GM20431 (cell line): ENCODE results near the gene KIZ.

Experiments used
- in situ Hi-C: fragments of 300-500 bp; cut with MseI, MboI; formaldehyde crosslinking; loops from one replicate; pipeline ENCODE4 v1.15.0; 2020; ENCODE audit warnings: low sequenced_read_pairs; ENCODE audit not compliant: unreplicated experiment

KIZ gene

DNA sequence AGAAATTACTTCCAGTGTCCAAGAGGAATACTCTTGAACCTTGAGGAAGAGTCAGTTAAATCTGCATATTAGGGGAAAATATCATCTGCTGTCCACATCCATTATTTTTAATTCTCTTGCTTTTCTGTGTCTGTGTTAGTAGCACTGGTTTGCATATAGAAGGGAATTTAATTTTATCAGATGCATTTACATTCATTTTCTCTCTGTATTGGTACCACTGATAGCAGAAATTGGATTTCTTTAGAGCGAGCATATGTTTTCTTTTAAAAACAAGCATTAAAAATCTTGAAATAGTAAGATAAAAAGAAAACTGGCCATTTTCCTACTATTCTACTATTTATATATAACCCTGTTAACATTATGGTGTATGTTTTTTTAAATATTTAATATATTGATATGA is 83.8 kb downstream of the KIZ start:
- in situ Hi-C loops, result no loop called here

DNA sequence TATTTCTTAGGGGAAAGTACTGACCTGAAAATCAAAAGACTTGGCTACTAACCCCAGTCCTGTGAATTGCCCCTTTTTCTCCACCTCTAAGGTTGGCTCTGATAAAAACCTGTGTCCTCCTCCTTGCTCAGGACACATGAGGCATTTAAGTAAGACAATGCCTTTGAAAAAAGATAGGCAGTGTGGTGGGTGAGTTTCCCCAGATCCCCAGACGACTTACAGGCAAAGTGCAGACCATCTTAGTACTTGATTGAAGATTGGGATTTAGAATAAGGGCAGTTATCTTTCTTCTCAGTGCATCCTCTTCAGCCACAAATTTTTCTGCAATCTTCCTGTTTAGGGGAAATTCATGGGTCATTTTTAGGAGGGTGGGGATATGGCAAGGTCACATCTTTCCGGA is 87.8 kb downstream of the KIZ start:
- in situ Hi-C loops, result no loop called here

DNA sequence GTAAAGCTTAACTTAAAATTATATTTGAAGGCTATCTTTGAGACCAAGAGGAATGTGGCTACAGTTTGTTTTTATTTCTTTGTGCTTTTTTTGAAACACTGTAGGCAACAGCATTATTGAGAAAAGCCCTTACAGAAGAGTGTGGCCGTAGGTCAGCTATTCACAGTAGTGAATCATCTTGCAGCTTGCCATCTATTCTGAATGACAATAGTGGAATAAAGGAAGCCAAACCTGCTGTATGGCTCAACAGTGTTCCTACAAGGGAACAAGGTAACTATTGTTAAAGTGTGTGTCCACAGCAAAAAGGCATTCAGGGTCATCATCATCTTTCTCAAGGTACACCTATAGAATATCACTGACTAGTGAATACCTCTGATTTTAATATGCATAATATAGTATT is 88.5 kb downstream of the KIZ start:
- in situ Hi-C loops, result no loop called here

DNA sequence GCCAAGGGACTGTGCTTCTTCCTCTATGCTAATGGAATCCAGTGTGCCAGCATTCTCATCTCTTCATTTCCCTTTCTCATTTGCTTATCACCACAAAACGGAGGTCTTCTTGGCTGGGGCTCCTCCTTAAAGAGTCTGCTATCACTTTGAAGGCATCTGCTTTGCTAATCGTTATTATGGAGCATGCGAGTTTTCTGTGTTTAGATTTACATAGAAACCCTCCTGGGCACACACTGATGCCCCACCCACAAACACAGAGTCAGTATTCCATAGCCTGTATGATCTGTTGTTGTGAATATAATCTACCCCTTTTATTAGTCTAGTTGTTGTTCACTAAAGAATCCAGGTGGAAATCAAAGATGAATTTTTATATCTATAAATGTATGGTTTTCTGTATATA is 93.8 kb downstream of the KIZ start:
- in situ Hi-C loops, result no loop called here

DNA sequence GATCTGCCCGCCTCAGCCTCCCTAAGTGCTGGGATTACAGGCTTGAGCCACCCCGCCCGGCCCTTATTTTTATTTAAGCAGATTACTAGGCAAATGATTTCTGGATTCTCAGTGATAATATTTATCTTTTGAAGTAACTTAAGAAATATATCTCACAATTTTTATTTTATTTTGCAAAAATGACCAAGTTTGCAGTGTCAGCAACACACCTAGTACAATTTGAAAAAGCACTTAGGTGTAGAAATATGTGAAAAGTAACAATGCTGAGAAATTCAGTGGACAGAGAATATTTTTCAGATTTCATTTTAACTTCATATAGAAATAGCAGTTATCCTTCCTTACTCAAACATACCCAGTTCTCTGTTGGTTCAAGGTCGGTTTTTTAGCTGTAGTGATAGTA is 98.3 kb downstream of the KIZ start:
- in situ Hi-C loops, result no loop called here

DNA sequence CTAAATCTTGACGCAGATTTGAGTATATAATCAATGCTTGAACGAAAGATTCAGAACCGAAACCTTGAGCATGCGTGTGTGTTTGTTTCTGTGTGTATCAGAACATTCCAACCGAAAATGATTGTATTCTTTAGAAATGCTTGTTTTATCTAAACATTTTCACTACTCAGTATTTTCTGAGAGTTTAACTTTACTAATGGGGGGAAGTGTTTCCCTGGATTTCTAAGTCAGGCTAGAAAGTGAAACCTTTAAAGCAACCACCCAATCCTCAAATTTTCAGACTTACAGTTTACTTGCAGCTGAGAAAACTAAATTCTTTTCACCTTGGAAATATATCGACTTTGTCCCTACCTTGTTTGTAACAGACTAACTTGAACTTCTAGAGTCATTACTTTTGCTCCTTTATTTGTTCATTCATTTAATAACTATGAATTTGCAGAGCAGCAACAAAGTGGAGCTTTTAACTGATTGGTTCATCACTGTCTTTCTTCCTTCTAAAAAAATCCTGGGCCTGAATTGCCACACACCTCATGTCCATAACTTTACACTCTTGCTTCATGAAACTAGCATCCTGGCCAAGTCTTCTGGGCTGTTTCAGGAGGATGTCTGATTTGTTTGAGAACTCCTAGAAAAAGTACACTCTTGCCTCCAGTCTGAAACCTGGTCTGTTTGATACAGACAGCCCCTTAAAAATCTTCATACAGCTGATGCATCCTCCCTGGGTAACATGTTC is 99.5 kb downstream of the KIZ start:
- in situ Hi-C loops, result loop anchor here (25.0 kb wide), 1 partner anchor 363 kb away; no protein-coding TSS in a partner anchor

DNA sequence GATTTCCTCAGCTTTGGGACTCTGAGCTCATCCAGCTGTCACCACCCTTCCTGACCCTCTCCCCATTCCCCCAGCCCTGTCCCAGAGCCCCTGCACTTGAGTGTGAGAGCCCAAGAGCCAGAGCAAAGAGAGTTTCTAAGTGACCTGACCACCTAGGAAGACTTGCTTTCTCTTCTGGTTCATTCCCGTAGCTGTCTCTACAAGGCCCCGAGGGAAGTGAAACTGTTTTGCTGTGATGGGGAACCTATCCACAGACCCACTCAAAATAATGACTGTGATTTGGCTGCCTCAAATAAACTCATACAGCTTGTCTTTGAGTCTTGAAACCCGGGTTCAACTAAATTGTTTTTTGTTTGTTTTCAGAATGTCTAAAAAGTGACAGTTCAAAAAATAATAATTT is 102.6 kb downstream of the KIZ start:
- in situ Hi-C loops, result loop anchor here (25.0 kb wide), 1 partner anchor 366 kb away; no protein-coding TSS in a partner anchor

DNA sequence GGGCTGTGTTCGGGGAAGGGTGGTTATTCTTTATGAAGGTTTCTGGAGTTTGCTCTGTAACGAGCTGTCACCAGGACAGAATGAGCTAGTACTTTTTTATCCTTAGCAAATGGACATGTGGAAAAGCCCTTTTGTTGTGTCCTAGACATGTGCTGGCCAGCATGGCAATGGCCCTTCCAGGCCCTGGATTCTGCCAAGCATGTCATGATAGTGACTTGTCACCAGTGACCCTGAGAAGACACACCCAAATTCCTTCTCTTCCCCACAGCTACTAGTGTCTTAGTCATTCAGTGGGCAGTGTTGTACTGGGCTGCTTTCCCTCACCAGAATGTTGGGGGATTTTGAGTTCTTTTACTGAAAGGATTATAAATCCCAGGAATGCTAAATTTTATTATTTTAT is 103.3 kb downstream of the KIZ start:
- in situ Hi-C loops, result loop anchor here (25.0 kb wide), 1 partner anchor 367 kb away; no protein-coding TSS in a partner anchor

DNA sequence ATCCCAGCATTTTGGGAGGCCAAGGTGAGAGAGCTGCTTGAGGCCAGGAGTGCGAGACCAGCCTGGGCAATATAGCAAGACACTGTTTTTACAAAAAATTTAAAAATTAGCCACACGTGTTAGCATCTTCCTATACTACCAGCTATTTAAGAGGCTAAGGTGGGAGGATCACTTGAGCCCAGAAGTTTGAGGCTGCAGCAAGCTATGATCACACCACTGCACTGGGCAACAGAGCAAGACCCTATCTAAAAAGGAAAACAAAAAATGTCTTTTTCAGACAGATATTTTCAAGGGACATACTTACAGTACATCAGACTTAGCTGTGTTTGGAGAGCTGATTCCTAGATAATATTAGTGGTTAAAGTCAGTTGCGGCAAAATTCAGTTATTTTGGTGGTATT is 104.3 kb downstream of the KIZ start:
- in situ Hi-C loops, result loop anchor here (25.0 kb wide), 1 partner anchor 368 kb away; no protein-coding TSS in a partner anchor

DNA sequence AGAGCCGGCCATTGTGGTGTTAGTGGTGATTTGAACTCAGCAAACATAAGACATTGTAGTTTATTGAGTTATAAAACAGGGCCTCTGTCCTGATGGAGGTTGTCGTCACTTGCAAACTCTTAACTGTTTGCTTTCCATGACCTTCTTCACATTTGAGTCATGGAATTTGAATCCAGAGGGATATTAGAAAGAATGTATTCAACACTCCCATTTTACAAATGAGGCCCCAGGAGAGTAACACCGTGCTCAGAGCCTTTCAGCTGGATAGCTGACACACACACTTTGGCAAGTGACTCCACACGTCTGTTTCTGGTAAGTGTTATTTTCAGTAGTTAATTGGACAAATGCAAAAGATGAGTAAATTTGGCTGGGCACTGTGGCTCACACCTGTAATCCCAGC is 104.8 kb downstream of the KIZ start:
- in situ Hi-C loops, result loop anchor here (25.0 kb wide), 1 partner anchor 368 kb away; no protein-coding TSS in a partner anchor

DNA sequence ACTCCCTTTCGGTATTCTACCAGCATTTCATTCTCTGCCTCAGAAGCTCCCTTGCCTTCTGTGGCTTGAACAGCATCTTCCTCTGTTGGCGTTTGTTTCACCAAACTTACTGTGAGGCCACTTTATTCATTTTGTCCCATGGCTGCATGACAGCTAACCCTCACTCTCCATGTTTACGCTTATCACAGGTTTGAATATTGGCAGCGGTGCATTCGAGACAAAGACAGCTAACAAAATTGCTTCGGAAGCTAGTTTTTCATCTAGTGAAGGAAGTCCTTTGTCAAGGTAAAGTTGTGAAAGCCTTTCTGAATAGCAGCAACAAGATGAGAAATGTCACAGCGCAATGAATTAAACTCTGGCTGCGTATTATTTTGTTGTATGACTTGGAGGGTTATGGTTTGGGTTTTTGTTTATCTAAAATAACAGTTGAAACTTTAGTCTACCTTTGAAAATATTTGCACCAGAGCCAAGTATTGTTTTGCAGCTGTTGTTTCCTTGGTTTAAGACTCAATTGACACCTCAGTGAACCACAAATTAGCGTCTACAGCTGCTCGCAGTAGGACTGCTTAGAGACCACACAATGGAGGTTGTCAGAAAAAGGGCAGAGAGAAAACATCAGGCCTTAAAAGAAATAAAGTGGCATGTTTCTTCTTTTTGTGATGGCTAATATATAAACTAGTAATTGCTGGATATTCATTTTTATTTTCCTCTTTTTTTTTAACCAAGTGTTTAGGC is 106.8 kb downstream of the KIZ start:
- in situ Hi-C loops, result loop anchor here (25.0 kb wide), 1 partner anchor 370 kb away; no protein-coding TSS in a partner anchor

DNA sequence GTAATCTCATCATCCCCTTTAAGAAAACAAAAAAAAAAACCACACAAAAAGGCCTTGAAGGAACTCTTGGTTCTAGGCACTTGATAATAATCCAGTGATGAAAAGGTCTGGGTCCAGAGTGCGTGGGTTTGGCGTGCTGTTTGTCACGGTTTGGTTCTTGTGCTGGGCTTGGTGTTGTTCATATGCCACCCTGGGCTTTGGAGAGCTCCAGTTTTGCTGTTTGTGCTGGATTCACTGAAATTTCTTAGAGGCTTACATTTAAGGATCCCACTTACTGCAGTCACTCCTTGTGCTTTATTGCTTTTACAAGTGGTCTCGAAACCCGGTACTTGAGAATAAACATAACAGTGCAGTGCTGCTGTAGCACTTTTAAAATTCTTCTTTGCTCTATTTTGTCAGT is 108.4 kb downstream of the KIZ start:
- in situ Hi-C loops, result loop anchor here (25.0 kb wide), 1 partner anchor 372 kb away; no protein-coding TSS in a partner anchor

DNA sequence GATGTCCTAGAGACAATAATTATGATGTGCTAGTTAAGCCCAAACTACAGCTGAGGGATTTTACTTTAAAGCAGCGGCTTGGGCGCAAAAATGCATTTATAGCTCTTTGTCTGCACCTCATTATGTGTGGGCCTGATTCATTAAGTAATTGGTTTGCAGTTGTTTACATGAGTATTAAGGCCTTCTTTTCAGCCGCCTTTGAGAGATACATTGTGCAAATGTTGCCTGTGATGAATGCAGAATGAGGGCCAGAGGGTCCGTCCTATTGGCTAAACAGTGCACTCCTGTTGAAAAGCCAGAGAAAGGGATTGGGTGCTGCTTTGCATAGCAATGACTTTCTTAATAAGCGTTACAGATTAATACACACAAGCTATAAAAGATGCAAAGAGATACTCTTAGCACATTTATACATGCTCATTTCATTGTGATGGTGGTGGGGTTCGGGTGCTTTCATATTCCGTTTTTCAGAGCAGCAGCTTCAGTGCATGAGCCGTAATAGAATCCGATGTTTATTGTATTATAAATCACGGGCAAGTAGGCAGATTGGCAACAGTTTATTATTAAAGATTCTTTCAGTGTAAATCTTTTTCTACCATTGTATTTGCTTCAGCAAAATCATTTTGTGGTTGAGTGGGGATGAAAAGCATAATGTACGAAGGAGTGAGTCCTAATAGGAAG is 109.1 kb downstream of the KIZ start:
- in situ Hi-C loops, result loop anchor here (5.0 to 25.0 kb wide), 2 partner anchors 267 to 373 kb away; no protein-coding TSS in a partner anchor

DNA sequence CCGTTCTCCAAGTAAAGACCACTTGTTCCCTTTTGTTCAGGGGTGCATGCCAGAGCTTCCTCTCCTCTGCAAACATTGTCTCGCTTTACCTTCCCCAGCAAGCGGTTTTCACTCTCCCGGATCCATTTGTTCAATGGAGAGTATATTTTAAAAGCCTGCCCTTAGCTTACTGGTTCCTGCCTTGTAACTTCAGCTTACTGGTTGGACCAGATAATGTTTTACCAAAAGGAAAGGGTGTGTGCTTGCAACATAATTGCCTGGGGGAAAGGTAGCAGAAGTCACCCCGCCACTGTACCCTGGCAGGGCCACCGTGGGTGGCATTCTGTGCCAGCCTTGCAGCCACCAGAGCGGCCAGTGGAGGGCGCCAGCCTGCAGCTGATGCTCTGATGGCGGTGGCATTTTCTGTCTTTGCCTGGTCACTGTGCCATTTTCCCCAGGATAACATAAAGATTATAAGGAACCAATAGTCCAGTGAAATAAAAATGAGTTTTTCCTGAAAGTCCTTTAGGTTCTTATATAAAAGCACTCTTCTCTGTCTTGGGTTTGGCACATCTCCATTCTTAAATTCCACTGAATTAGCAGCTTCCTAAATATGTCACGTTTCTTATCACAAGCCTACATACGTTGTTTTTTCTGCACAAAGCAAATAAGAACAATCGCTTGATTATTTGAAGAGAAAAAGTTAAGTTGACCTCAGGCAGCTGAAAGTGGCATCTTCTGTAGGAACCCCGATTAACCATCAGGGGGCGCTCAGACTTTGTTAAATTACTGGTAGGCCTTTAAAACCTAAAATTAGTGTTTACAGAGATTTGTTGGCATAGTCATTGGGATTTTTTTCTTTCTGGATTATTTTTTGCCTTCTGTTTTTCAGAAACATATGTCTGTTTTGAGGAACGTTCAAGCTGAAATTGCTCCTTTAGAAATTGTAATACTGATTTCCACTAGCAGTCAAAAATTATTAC is 109.9 kb downstream of the KIZ start:
- in situ Hi-C loops, result loop anchor here (5.0 to 25.0 kb wide), 2 partner anchors 267 to 373 kb away; no protein-coding TSS in a partner anchor

DNA sequence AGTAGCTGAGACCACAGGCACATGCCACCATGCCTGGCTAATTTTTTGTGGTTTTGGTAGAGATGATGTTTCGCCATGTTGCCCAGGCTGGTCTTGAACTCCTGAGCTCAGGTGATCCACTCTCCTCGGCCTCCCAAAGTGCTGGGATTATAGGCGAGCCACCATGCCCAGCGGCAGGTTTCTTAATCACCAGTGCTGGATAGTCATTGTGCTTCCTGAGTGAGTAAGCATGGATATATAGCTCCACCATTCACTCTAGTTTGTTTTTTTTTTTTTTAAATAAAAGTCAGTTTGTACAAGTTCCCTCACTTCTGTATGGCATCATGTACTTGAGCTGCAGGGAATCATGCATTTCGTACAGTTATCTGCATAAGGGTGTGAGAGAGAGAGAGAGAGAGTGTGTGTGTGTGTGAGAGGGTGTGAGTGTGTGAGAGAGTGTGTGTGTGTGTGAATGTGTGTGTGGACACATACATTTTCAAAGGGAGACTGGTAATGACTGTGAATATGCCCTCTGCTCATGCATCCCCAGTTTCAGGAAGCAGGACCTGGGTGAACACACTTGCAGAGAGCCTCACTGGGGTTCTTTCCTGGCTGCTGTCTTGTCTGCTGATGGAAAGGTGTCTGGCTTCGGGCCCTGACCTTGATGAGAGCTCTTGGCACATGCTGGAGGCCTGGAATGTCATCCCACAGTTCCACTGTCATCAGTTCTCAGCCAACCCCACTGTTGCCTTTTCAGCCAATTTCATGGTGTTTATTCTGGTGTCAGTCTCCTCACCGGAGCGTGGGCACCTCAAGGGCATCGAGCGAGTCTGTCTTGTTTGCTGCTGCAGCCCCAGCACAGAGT is 112.3 kb downstream of the KIZ start:
- in situ Hi-C loops, result loop anchor here (5.0 to 25.0 kb wide), 2 partner anchors 264 to 376 kb away; no protein-coding TSS in a partner anchor

DNA sequence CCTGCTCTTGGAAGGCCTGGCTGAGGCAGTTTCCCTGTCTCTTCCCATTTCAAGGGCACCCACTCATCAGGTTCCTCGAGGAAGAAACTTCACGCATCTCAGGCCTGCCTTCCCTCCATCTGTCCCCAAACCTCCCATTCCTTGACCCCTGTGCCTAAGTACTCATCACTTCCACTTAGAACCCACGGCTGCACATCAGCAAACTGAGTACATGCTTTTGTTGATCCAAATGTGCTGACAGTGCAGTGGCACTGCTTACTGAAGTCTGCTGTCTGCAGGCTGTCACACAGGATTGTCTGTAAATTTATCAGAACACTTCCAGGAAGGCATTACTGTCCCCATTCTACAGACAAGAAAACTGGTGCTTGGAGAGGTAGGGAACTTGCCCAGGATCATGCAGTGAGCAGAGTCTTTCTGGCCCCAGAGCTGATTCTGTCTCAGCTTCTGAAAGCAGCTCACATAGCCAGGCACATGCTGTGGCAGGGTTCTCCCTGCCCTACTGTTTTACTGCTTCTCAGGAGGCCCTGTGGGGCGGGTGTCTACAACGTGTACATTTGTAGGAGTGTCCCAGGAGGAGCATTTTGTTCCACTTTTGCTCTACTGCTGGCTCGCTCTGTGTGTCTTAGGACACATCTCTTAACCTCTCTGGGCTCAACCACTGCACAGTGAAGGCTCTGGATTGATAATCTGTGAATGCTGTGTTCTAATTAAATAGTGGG is 113.1 kb downstream of the KIZ start:
- in situ Hi-C loops, result loop anchor here (5.0 to 25.0 kb wide), 2 partner anchors 263 to 377 kb away; no protein-coding TSS in a partner anchor

DNA sequence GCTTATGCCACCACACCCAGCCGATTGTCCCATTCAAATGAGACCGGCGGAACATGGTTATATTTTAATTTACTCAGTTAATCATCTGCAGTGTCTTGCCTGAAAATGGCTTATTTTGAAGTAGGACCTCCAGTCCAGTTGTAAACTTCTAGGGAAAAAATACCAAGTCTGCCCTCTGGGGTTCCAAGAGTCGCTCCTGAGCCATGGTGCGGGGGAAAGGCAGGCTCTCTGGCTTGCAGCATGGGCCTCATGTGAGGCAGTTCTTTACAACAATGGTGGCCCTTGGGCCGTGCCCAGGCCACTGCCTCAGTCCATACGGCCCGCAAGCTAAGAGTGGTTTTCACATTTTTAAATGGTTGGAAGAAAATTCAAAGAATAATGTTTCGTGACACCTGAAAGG is 114.5 kb downstream of the KIZ start:
- in situ Hi-C loops, result loop anchor here (25.0 kb wide), 1 partner anchor 378 kb away; no protein-coding TSS in a partner anchor

DNA sequence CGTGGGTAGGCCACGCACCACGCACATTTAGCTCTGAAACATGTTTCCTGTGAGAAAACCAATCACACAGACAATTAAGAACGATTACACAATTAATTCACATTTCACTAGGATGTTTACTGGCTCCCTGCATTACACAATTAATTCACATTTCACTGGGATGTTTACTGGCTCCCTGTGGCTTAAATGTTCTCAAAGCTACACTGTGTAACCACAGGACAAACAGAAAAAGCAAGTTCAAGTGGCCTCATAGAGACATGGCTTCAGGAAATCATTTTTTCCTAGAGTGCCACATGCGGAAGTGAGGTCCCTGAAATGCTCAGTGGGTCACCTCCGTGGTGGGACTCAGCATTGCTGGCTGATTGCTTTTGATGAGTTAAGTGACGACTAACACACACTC is 115.5 kb downstream of the KIZ start:
- in situ Hi-C loops, result loop anchor here (25.0 kb wide), 1 partner anchor 379 kb away; no protein-coding TSS in a partner anchor
